ENCODE results near the gene OBSL1. TPM values are rescaled to one million over a fixed set of nuclear protein-coding genes. Genes with fewer than 3 reads are reported as not detected.
A peak's percentile ranks its signal among the peaks of the same experiment; 100 is the strongest.

The OBSL1 gene
- total RNA-seq, 2 donors from 2014 or later, result 0.84 to 1.1 TPM

- H3K36me3 Mint-ChIP-seq (ENCODE audit: low read depth), result no peaks in the 10 kb centered on the region
- H3K27ac Mint-ChIP-seq, result no peak overlapping the region
- H3K9me3 Mint-ChIP-seq, result no peaks in the 10 kb centered on the region
- peaks cover 33% of the 10 kb centered on the region for H3K27me3 Mint-ChIP-seq
- no peak for ATAC-seq (replicated peaks)
- no peaks in the 10 kb centered on the region for H3K4me1 Mint-ChIP-seq
- no peak overlapping the region for H3K4me3 Mint-ChIP-seq
Measured at GRCh38 chr2:219576505-219577388, 5.4 kb upstream of the OBSL1 start.

GRCh38 chr2:219575566-219576504, 4.5 kb upstream of the OBSL1 start:
- no peak for ATAC-seq (replicated peaks)
- Mint-ChIP-seq H3K27me3 (peaks cover 35% of the 10 kb centered on the region), H3K27ac (no peak overlapping the region), H3K4me1 (no peaks in the 10 kb centered on the region), H3K36me3 (ENCODE audit: low read depth) (no peaks in the 10 kb centered on the region), H3K9me3 (no peaks in the 10 kb centered on the region), H3K4me3 (no peak overlapping the region)

GRCh38 chr2:219574484-219575311, 3.4 kb upstream of the OBSL1 start:
- no peak overlapping the region for H3K27ac Mint-ChIP-seq
- H3K9me3 Mint-ChIP-seq, result no peaks in the 10 kb centered on the region
- H3K27me3 Mint-ChIP-seq, result peaks cover 37% of the 10 kb centered on the region
- H3K4me3 Mint-ChIP-seq, result no peak overlapping the region
- H3K4me1 Mint-ChIP-seq, result no peaks in the 10 kb centered on the region
- no peaks in the 10 kb centered on the region for H3K36me3 Mint-ChIP-seq (ENCODE audit: low read depth)
- no peak for ATAC-seq (replicated peaks)

- Mint-ChIP-seq H3K27me3 (peaks cover 40% of the 10 kb centered on the region), H3K9me3 (no peaks in the 10 kb centered on the region), H3K4me1 (no peaks in the 10 kb centered on the region), H3K36me3 (ENCODE audit: low read depth) (no peaks in the 10 kb centered on the region), H3K4me3 (no peak overlapping the region), H3K27ac (no peak overlapping the region)
- ATAC-seq (replicated peaks), result no peak
Measured at GRCh38 chr2:219573166-219573565, 1.8 kb upstream of the OBSL1 start.

GRCh38 chr2:219572237-219573001, 1.1 kb upstream of the OBSL1 start, which contains the start of gene INHA:
Gene INHA, plus strand, starts transcription at chr2:219572310. Its CDS starts 65 bp downstream, at chr2:219572375.
- Mint-ChIP-seq H3K27ac (no peak within 1 kb of the TSS), H3K9me3 (no peaks in the 10 kb centered on the region), H3K4me3 (no peak within 1 kb of the TSS), H3K36me3 (ENCODE audit: low read depth) (no peaks in the 10 kb centered on the region), H3K27me3 (peaks cover 42% of the 10 kb centered on the region), H3K4me1 (no peaks in the 10 kb centered on the region)
- no peak for ATAC-seq (replicated peaks)

GRCh38 chr2:219570924-219571310, 422 bp downstream of the OBSL1 start:
- ATAC-seq (replicated peaks), result peak; percentile 18
- no peaks in the 10 kb centered on the region for H3K4me1 Mint-ChIP-seq
- H3K27me3 Mint-ChIP-seq, result peaks cover 37% of the 10 kb centered on the region
- H3K27ac Mint-ChIP-seq, result no peak overlapping the region
- H3K36me3 Mint-ChIP-seq (ENCODE audit: low read depth), result no peaks in the 10 kb centered on the region
- H3K9me3 Mint-ChIP-seq, result no peaks in the 10 kb centered on the region
- no peak overlapping the region for H3K4me3 Mint-ChIP-seq

- Mint-ChIP-seq H3K27ac (no peak overlapping the region), H3K27me3 (peaks cover 33% of the 10 kb centered on the region), H3K4me1 (no peaks in the 10 kb centered on the region), H3K36me3 (ENCODE audit: low read depth) (no peaks in the 10 kb centered on the region), H3K4me3 (peak overlapping the region; percentile 46), H3K9me3 (no peaks in the 10 kb centered on the region)
- ATAC-seq (replicated peaks), result peak; percentile 47
Measured at GRCh38 chr2:219570194-219570923, 980 bp downstream of the OBSL1 start.

- no peaks in the 10 kb centered on the region for H3K36me3 Mint-ChIP-seq (ENCODE audit: low read depth)
- H3K27ac Mint-ChIP-seq, result no peak overlapping the region
- H3K27me3 Mint-ChIP-seq, result peaks cover 30% of the 10 kb centered on the region
- no peak for ATAC-seq (replicated peaks)
- no peaks in the 10 kb centered on the region for H3K4me1 Mint-ChIP-seq
- no peaks in the 10 kb centered on the region for H3K9me3 Mint-ChIP-seq
- peak overlapping the region; percentile 46 for H3K4me3 Mint-ChIP-seq
Measured at GRCh38 chr2:219569635-219570034, 1.7 kb downstream of the OBSL1 start.

- peaks cover 30% of the 10 kb centered on the region for H3K27me3 Mint-ChIP-seq
- no peaks in the 10 kb centered on the region for H3K9me3 Mint-ChIP-seq
- H3K27ac Mint-ChIP-seq, result no peak overlapping the region
- H3K4me3 Mint-ChIP-seq, result peak overlapping the region; percentile 46
- no peaks in the 10 kb centered on the region for H3K4me1 Mint-ChIP-seq
- no peak for ATAC-seq (replicated peaks)
- H3K36me3 Mint-ChIP-seq (ENCODE audit: low read depth), result no peaks in the 10 kb centered on the region
Measured at GRCh38 chr2:219569041-219569440, 2.3 kb downstream of the OBSL1 start.

GRCh38 chr2:219567791-219568361, 3.5 kb downstream of the OBSL1 start:
- H3K27ac Mint-ChIP-seq, result no peak overlapping the region
- H3K9me3 Mint-ChIP-seq, result no peaks in the 10 kb centered on the region
- no peak for ATAC-seq (replicated peaks)
- H3K4me1 Mint-ChIP-seq, result no peaks in the 10 kb centered on the region
- H3K27me3 Mint-ChIP-seq, result peaks cover 32% of the 10 kb centered on the region
- no peaks in the 10 kb centered on the region for H3K36me3 Mint-ChIP-seq (ENCODE audit: low read depth)
- no peak overlapping the region for H3K4me3 Mint-ChIP-seq

GRCh38 chr2:219567131-219567530, 4.2 kb downstream of the OBSL1 start:
- ATAC-seq (replicated peaks), result no peak

GRCh38 chr2:219566640-219567039, 4.7 kb downstream of the OBSL1 start:
- no peak for ATAC-seq (replicated peaks)
- H3K36me3 Mint-ChIP-seq (ENCODE audit: low read depth), result no peaks in the 10 kb centered on the region
- no peak overlapping the region for H3K27ac Mint-ChIP-seq
- H3K9me3 Mint-ChIP-seq, result no peaks in the 10 kb centered on the region
- H3K4me3 Mint-ChIP-seq, result no peak overlapping the region
- H3K27me3 Mint-ChIP-seq, result peaks cover 25% of the 10 kb centered on the region
- H3K4me1 Mint-ChIP-seq, result no peaks in the 10 kb centered on the region

More at GRCh38 chr2:219567131-219567530, 4.2 kb downstream of the OBSL1 start:
- Mint-ChIP-seq H3K4me1 (no peaks in the 10 kb centered on the region), H3K9me3 (no peaks in the 10 kb centered on the region), H3K27ac (no peak overlapping the region), H3K27me3 (peaks cover 30% of the 10 kb centered on the region), H3K36me3 (ENCODE audit: low read depth) (no peaks in the 10 kb centered on the region), H3K4me3 (no peak overlapping the region)
